GM12878 (cell line): ENCODE measurements around the gene SEC63.
"Not testable (repeated sequence)": the region's sequence is repeated elsewhere in the genome, so short reads cannot be mapped to it uniquely, and the experiment has no call there.

Experiments used
- HDAC2 ChIP-seq: fragments of 200-600 bp; sonication (generic); IDR thresholded peaks from 2 replicates; pipeline ENCODE4 v1.6.1; 2017
- NFIC ChIP-seq: IDR thresholded peaks from 2 replicates; pipeline ENCODE4 v1.6.1; 2012; ENCODE audit warnings: low read depth, mild to moderate bottlenecking, inconsistent platforms, low read length, moderate library complexity
- RAD51 ChIP-seq: fragments of 450-650 bp; IDR thresholded peaks from 2 replicates; pipeline ENCODE4 v1.6.1; 2016; ENCODE audit warnings: moderate library complexity, mild to moderate bottlenecking, inconsistent platforms
- RUNX3 ChIP-seq: IDR thresholded peaks from 2 replicates; pipeline ENCODE4 v1.6.1; 2012; ENCODE audit warnings: low read length, inconsistent platforms
- SP1 ChIP-seq: IDR thresholded peaks from one replicate; pipeline ENCODE4 v1.6.1; 2011; ENCODE audit warnings: low read depth, low read length
- TF ChIP-seq, protein P1 (sequence below), 3 experiments: IDR thresholded peaks in 2 of 3; conservative IDR thresholded peaks in 1 of 3; 2 replicates each; pipeline ENCODE4 v1.5.1; 2011; ENCODE audit warnings: low read depth in 3 of 3, low read length in 3 of 3, mild to moderate bottlenecking in 3 of 3, control low read depth in 2 of 3, moderate library complexity in 2 of 3, inconsistent platforms in 1 of 3, mixed read lengths in 1 of 3; ENCODE audit not compliant: control insufficient read depth in 2 of 3, insufficient read depth in 1 of 3; ENCODE audit errors: extremely low read depth in 1 of 3
- TF ChIP-seq, protein P2 (sequence below): IDR thresholded peaks from 2 replicates; pipeline ENCODE4 v1.6.1; 2012; ENCODE audit warnings: low read depth, low read length, improper control_type of control experiment

GRCh38 chr6:107860144-107860543, 97.9 kb downstream of the SEC63 start:
- TF ChIP-seq HDAC2, SP1, RUNX3, RAD51, NFIC: not testable (repeated sequence)
- TF ChIP-seq, protein P1, sequence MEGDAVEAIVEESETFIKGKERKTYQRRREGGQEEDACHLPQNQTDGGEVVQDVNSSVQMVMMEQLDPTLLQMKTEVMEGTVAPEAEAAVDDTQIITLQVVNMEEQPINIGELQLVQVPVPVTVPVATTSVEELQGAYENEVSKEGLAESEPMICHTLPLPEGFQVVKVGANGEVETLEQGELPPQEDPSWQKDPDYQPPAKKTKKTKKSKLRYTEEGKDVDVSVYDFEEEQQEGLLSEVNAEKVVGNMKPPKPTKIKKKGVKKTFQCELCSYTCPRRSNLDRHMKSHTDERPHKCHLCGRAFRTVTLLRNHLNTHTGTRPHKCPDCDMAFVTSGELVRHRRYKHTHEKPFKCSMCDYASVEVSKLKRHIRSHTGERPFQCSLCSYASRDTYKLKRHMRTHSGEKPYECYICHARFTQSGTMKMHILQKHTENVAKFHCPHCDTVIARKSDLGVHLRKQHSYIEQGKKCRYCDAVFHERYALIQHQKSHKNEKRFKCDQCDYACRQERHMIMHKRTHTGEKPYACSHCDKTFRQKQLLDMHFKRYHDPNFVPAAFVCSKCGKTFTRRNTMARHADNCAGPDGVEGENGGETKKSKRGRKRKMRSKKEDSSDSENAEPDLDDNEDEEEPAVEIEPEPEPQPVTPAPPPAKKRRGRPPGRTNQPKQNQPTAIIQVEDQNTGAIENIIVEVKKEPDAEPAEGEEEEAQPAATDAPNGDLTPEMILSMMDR (IDR thresholded peaks at IDR 0.05 in 2 of 3, conservative IDR thresholded peaks at IDR 0.05 in 1 of 3; ENCODE audit: control insufficient read depth in 2 of 3, extremely low read depth in 1 of 3, insufficient read depth in 1 of 3, low read depth in 3 of 3, low read length in 3 of 3), result not testable (repeated sequence)
- TF ChIP-seq, protein P2, sequence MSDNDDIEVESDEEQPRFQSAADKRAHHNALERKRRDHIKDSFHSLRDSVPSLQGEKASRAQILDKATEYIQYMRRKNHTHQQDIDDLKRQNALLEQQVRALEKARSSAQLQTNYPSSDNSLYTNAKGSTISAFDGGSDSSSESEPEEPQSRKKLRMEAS, result not testable (repeated sequence)
